ENCODE data around the gene SPECC1.

SPECC1 gene

GRCh38 chr17:20216154-20216815 is 207.1 kb downstream of the SPECC1 start:
- H3K4me3 ChIP-seq = no peak overlapping the region
- no peaks in the 10 kb centered on the region for H3K36me3 ChIP-seq
- H3K9me3 ChIP-seq = peaks cover 0 to 4% (median 0%) of the 10 kb centered on the region in 3 donors
- no peaks in the 10 kb centered on the region for H3K27me3 ChIP-seq
- H3K4me1 ChIP-seq = peaks cover 0 to 10% (median 0%) of the 10 kb centered on the region in 4 donors
- DNase-seq = no peak
- H3K27ac ChIP-seq = no peak overlapping the region
- TF ChIP-seq CTCF (IDR thresholded peaks at IDR 0.05) = no peak
- intact Hi-C loops (cut with DNase I; ENCODE audit: low total_unique reads) = no loop called here

- peaks cover 0 to 4% (median 0%) of the 10 kb centered on the region in 3 donors for H3K9me3 ChIP-seq
- no peak overlapping the region for H3K4me3 ChIP-seq
- intact Hi-C loops (cut with DNase I; ENCODE audit: low total_unique reads) = no loop called here
- no peak for TF ChIP-seq CTCF (IDR thresholded peaks at IDR 0.05)
- H3K27ac ChIP-seq = no peak overlapping the region
- H3K4me1 ChIP-seq = peaks cover 0 to 10% (median 0%) of the 10 kb centered on the region in 4 donors
- no peaks in the 10 kb centered on the region for H3K27me3 ChIP-seq
- no peak for DNase-seq
- no peaks in the 10 kb centered on the region for H3K36me3 ChIP-seq
These were observed 207.7 kb downstream of the SPECC1 start for GRCh38 chr17:20216853-20217252.

- DNase-seq = no peak
- Histone ChIP-seq H3K9me3 (peaks cover 0 to 4% (median 0%) of the 10 kb centered on the region in 3 donors), H3K27me3 (no peaks in the 10 kb centered on the region), H3K4me1 (peaks cover 0 to 10% (median 0%) of the 10 kb centered on the region in 4 donors), H3K4me3 (no peak overlapping the region), H3K36me3 (no peaks in the 10 kb centered on the region), H3K27ac (no peak overlapping the region)
- intact Hi-C loops (cut with DNase I; ENCODE audit: low total_unique reads) = no loop called here
- TF ChIP-seq CTCF (IDR thresholded peaks at IDR 0.05) = no peak
These were observed 208.5 kb downstream of the SPECC1 start for GRCh38 chr17:20217677-20218076.

- Histone ChIP-seq H3K4me1 (peaks cover 0 to 16% (median 0%) of the 10 kb centered on the region in 4 donors), H3K27ac (no peak overlapping the region), H3K4me3 (no peak overlapping the region), H3K27me3 (no peaks in the 10 kb centered on the region), H3K36me3 (no peaks in the 10 kb centered on the region), H3K9me3 (peaks cover 0 to 4% (median 0%) of the 10 kb centered on the region in 3 donors)
- intact Hi-C loops (cut with DNase I; ENCODE audit: low total_unique reads) = no loop called here
- no peak for TF ChIP-seq CTCF (IDR thresholded peaks at IDR 0.05)
- no peak for DNase-seq
These were observed 209.1 kb downstream of the SPECC1 start for GRCh38 chr17:20218272-20218671.

- no peak for TF ChIP-seq CTCF (IDR thresholded peaks at IDR 0.05)
- DNase-seq = no peak
- H3K27me3 ChIP-seq = no peaks in the 10 kb centered on the region
- H3K4me1 ChIP-seq = peaks cover 0 to 53% (median 14%) of the 10 kb centered on the region in 4 donors
- peak overlapping the region in 1 of 2 donors; percentile 34 for H3K27ac ChIP-seq
- H3K36me3 ChIP-seq = no peaks in the 10 kb centered on the region
- intact Hi-C loops (cut with DNase I; ENCODE audit: low total_unique reads) = no loop called here
- peaks cover 0 to 4% (median 0%) of the 10 kb centered on the region in 3 donors for H3K9me3 ChIP-seq
- no peak overlapping the region for H3K4me3 ChIP-seq
These were observed 214.7 kb downstream of the SPECC1 start for GRCh38 chr17:20223808-20224328.
